ENCODE measurements around the gene IGF1R. TPM values are rescaled to one million over a fixed set of nuclear protein-coding genes. Genes with fewer than 3 reads are reported as not detected.

IGF1R gene
- total and polyA plus RNA-seq, 2 of the 8 experiments (the other 6 are each of a cell fraction or from before 2014, with no cell fraction given) = 32.9 to 109 TPM

- TF ChIP-seq CHD7 (IDR thresholded peaks at IDR 0.05; ENCODE audit: insufficient replicate concordance, low read length) = no peak
- no peak for TF ChIP-seq SIRT6 (IDR thresholded peaks at IDR 0.05; ENCODE audit: low read length)
- no peak for TF ChIP-seq MAX (IDR thresholded peaks at IDR 0.05)
- no peak for TF ChIP-seq BACH1 (IDR thresholded peaks at IDR 0.05; ENCODE audit: low read length)
- TF ChIP-seq POU5F1 (IDR thresholded peaks at IDR 0.05; ENCODE audit: low read depth, low read length) = no peak
- no peak for TF ChIP-seq CHD2 (IDR thresholded peaks at IDR 0.05; ENCODE audit: low read length)
- TF ChIP-seq SP1 (IDR thresholded peaks at IDR 0.05; ENCODE audit: low read depth, low read length) = no peak
- no peak for TF ChIP-seq NRF1 (IDR thresholded peaks at IDR 0.05; ENCODE audit: low read depth, low read length)
- TF ChIP-seq TCF12 (IDR thresholded peaks at IDR 0.05; ENCODE audit: low read depth, low read length) = no peak
- peak; percentile 28 for TF ChIP-seq PHF8 (conservative IDR thresholded peaks at IDR 0.05; ENCODE audit: low read depth, low read length)
- TF ChIP-seq MAFK (IDR thresholded peaks at IDR 0.05; ENCODE audit: low read depth, low read length) = no peak
Measured at GRCh38 chr15:98649472-98650416, 1.4 kb downstream of the IGF1R start (continued).
